HUES48 (cell line): ENCODE data around the gene RBFOX2.
"Not testable (repeated sequence)": the region's sequence is repeated elsewhere in the genome, so short reads cannot be mapped to it uniquely, and the experiment has no call there.

Experiments
- H3K27ac ChIP-seq: one replicate; pipeline ENCODE4 v1.7.0; 2013; ENCODE audit warnings: low read depth, low read length, inconsistent platforms
- H3K27me3 ChIP-seq: 2 replicates; pipeline ENCODE4 v1.6.1; 2013; ENCODE audit warnings: mild to moderate bottlenecking, low read length; ENCODE audit not compliant: control insufficient read depth, insufficient read depth
- H3K36me3 ChIP-seq: 2 replicates; pipeline ENCODE4 v1.6.1; 2013; ENCODE audit warnings: low read length; ENCODE audit not compliant: control insufficient read depth, insufficient read depth
- H3K4me1 ChIP-seq: 2 replicates; pipeline ENCODE4 v1.6.1; 2013; ENCODE audit warnings: mild to moderate bottlenecking, low read length; ENCODE audit not compliant: control insufficient read depth, insufficient read depth
- H3K4me3 ChIP-seq: 2 replicates; pipeline ENCODE4 v1.5.1; 2013; ENCODE audit warnings: mild to moderate bottlenecking, low read depth, low read length
- H3K9ac ChIP-seq: 2 replicates; pipeline ENCODE4 v1.6.1; 2013; ENCODE audit warnings: mild to moderate bottlenecking, low read depth, low read length, moderate library complexity
- H3K9me3 ChIP-seq: 2 replicates; pipeline ENCODE4 v1.6.1; 2013; ENCODE audit warnings: low read length; ENCODE audit not compliant: control insufficient read depth, insufficient read depth

RBFOX2 gene

GRCh38 chr22:36065462-36065774, 36.8 kb upstream of the RBFOX2 start:
- no peaks in the 10 kb centered on the region for H3K36me3 ChIP-seq
- peak overlapping the region; percentile 66 for H3K4me3 ChIP-seq
- no peaks in the 10 kb centered on the region for H3K27me3 ChIP-seq
- peak overlapping the region; percentile 65 for H3K9ac ChIP-seq
- 0 out of 2 replicates have a peak, but pooled peaks cover 5% of the 10 kb centered on the region for H3K4me1 ChIP-seq
- peak overlapping the region; percentile 60 for H3K27ac ChIP-seq
- H3K9me3 ChIP-seq = no peaks in the 10 kb centered on the region

GRCh38 chr22:36064358-36064757, 35.7 kb upstream of the RBFOX2 start:
- H3K4me1 ChIP-seq = 0 out of 2 replicates have a peak, but pooled peaks cover 5% of the 10 kb centered on the region
- no peak overlapping the region for H3K9ac ChIP-seq
- H3K27me3 ChIP-seq = no peaks in the 10 kb centered on the region
- no peak overlapping the region for H3K4me3 ChIP-seq
- no peak overlapping the region for H3K27ac ChIP-seq
- no peaks in the 10 kb centered on the region for H3K36me3 ChIP-seq
- H3K9me3 ChIP-seq = no peaks in the 10 kb centered on the region

- Histone ChIP-seq H3K9me3 (no peaks in the 10 kb centered on the region), H3K27me3 (no peaks in the 10 kb centered on the region)
Measured at GRCh38 chr22:36056980-36057379, 28.4 kb upstream of the RBFOX2 start.

GRCh38 chr22:36055376-36056295, 27.0 kb upstream of the RBFOX2 start:
- no peak overlapping the region for H3K27ac ChIP-seq
- no peaks in the 10 kb centered on the region for H3K9me3 ChIP-seq
- no peaks in the 10 kb centered on the region for H3K4me1 ChIP-seq
- H3K4me3 ChIP-seq = no peak overlapping the region
- no peaks in the 10 kb centered on the region for H3K36me3 ChIP-seq
- H3K9ac ChIP-seq = no peak overlapping the region
- no peaks in the 10 kb centered on the region for H3K27me3 ChIP-seq

More at GRCh38 chr22:36056980-36057379, 28.4 kb upstream of the RBFOX2 start:
- Histone ChIP-seq H3K9ac (no peak overlapping the region), H3K27ac (no peak overlapping the region), H3K4me1 (no peaks in the 10 kb centered on the region), H3K4me3 (no peak overlapping the region), H3K36me3 (no peaks in the 10 kb centered on the region)

- H3K9me3 ChIP-seq, H3K4me1 ChIP-seq, H3K9ac ChIP-seq, H3K27ac ChIP-seq, H3K27me3 ChIP-seq, H3K36me3 ChIP-seq, H3K4me3 ChIP-seq: not testable (repeated sequence)
Measured at GRCh38 chr22:36054446-36054845, 25.8 kb upstream of the RBFOX2 start.

GRCh38 chr22:36053242-36054147, 24.9 kb upstream of the RBFOX2 start:
- Histone ChIP-seq H3K9ac (no peak overlapping the region), H3K9me3 (no peaks in the 10 kb centered on the region), H3K4me3 (no peak overlapping the region), H3K27ac (no peak overlapping the region), H3K27me3 (no peaks in the 10 kb centered on the region), H3K4me1 (no peaks in the 10 kb centered on the region), H3K36me3 (no peaks in the 10 kb centered on the region)

GRCh38 chr22:36052505-36052941, 23.9 kb upstream of the RBFOX2 start:
- no peaks in the 10 kb centered on the region for H3K27me3 ChIP-seq
- no peak overlapping the region for H3K27ac ChIP-seq
- H3K4me3 ChIP-seq = no peak overlapping the region
- no peaks in the 10 kb centered on the region for H3K4me1 ChIP-seq
- H3K9me3 ChIP-seq = no peaks in the 10 kb centered on the region
- no peaks in the 10 kb centered on the region for H3K36me3 ChIP-seq
- no peak overlapping the region for H3K9ac ChIP-seq

- Histone ChIP-seq H3K9ac (no peak overlapping the region), H3K27ac (no peak overlapping the region), H3K27me3 (no peaks in the 10 kb centered on the region), H3K4me3 (no peak overlapping the region), H3K36me3 (no peaks in the 10 kb centered on the region), H3K4me1 (no peaks in the 10 kb centered on the region), H3K9me3 (no peaks in the 10 kb centered on the region)
Measured at GRCh38 chr22:36049678-36049997, 21.0 kb upstream of the RBFOX2 start.

- H3K4me1 ChIP-seq = no peaks in the 10 kb centered on the region
- H3K4me3 ChIP-seq = no peak overlapping the region
- no peak overlapping the region for H3K9ac ChIP-seq
- H3K27ac ChIP-seq = no peak overlapping the region
- no peaks in the 10 kb centered on the region for H3K9me3 ChIP-seq
- no peaks in the 10 kb centered on the region for H3K36me3 ChIP-seq
- H3K27me3 ChIP-seq = no peaks in the 10 kb centered on the region
Measured at GRCh38 chr22:36048911-36049677, 20.5 kb upstream of the RBFOX2 start.

GRCh38 chr22:36044517-36044916, 15.9 kb upstream of the RBFOX2 start:
- H3K4me1 ChIP-seq, H3K9me3 ChIP-seq, H3K36me3 ChIP-seq, H3K27ac ChIP-seq, H3K27me3 ChIP-seq, H3K4me3 ChIP-seq, H3K9ac ChIP-seq: not testable (repeated sequence)
